GM12865 (cell line): ENCODE data around the gene LIG1.
A peak's percentile ranks its signal among the peaks of the same experiment; 100 is the strongest.

ENCODE experiments used
- DNase-seq: peaks from one replicate; pipeline ENCODE4 v3.0.0; 2010; ENCODE audit warnings: low read depth
- H3K4me3 ChIP-seq: 2 replicates; pipeline ENCODE4 v1.5.1; 2011; ENCODE audit warnings: mild to moderate bottlenecking, low read depth, low read length, control low read depth
- CTCF ChIP-seq: IDR thresholded peaks from 2 replicates; pipeline ENCODE4 v1.5.1; 2011; ENCODE audit warnings: low read length, control low read depth, low read depth, inconsistent platforms; ENCODE audit not compliant: insufficient read depth; ENCODE audit errors: missing control alignments

LIG1 gene

GRCh38 chr19:48127561-48127960 is 42.6 kb downstream of the LIG1 start:
- no peak for TF ChIP-seq CTCF
- no peak overlapping the region for H3K4me3 ChIP-seq
- DNase-seq = no peak

- no peak for DNase-seq
- H3K4me3 ChIP-seq = no peak overlapping the region
- TF ChIP-seq CTCF = no peak
These were observed 46.1 kb downstream of the LIG1 start for GRCh38 chr19:48123907-48124651.

GRCh38 chr19:48122421-48122820 is 47.7 kb downstream of the LIG1 start:
- no peak for TF ChIP-seq CTCF
- no peak for DNase-seq
- H3K4me3 ChIP-seq = no peak overlapping the region

GRCh38 chr19:48121909-48122371 is 48.2 kb downstream of the LIG1 start:
- no peak for TF ChIP-seq CTCF
- H3K4me3 ChIP-seq = no peak overlapping the region
- peak; percentile 54 for DNase-seq

GRCh38 chr19:48121066-48121465 is 49.1 kb downstream of the LIG1 start:
- DNase-seq = no peak
- TF ChIP-seq CTCF = no peak
- H3K4me3 ChIP-seq = no peak overlapping the region

GRCh38 chr19:48120505-48120904 is 49.6 kb downstream of the LIG1 start:
- no peak for TF ChIP-seq CTCF
- DNase-seq = no peak
- no peak overlapping the region for H3K4me3 ChIP-seq

- H3K4me3 ChIP-seq = no peak overlapping the region
- no peak for DNase-seq
- no peak for TF ChIP-seq CTCF
These were observed 52.0 kb downstream of the LIG1 start for GRCh38 chr19:48118131-48118517.
